HG03571 (cell line): ENCODE results near the gene SLBP.

ENCODE experiments used
- ATAC-seq: cut with Tn5 transposase; IDR thresholded peaks from one replicate; pipeline ENCODE4 v1.9.1; 2021; ENCODE audit not compliant: unreplicated experiment

SLBP gene

GRCh38 chr4:1712216-1713002 is at the start of gene SLBP:
TSS of gene SLBP (minus strand) at chr4:1712319. CDS start at chr4:1712188, 131 bp downstream.
- peak; percentile 60 for ATAC-seq

DNA sequence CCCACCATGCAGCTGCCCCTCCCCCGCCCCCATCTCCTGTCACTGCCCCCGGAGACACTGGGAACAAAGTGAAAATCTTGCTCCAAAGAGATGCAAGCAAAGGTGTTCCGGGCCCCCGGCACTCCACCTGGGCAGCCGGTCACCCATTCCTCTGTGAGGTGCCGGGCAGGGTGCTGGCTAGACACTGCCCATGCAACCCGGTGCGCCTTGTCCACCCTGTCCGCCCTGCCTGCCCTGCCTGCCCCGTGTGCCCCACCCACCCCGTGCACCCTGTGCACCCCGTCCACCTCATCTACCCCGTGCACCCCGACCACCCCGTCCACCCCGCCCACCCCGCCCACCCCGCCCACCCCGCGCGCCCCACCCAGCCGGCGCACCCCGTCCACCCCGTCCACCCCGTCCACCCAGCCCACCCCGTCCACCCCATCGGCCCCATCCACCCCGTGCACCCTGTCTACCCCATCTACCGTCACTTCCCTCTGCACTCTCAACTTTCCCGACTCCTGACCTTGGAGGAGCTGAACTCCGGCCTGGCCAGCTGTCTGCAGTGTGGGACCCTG is 49.1 kb upstream of the SLBP start:
- ATAC-seq: no peak

GRCh38 chr4:1760521-1761071 is 48.5 kb upstream of the SLBP start:
- no peak for ATAC-seq

DNA sequence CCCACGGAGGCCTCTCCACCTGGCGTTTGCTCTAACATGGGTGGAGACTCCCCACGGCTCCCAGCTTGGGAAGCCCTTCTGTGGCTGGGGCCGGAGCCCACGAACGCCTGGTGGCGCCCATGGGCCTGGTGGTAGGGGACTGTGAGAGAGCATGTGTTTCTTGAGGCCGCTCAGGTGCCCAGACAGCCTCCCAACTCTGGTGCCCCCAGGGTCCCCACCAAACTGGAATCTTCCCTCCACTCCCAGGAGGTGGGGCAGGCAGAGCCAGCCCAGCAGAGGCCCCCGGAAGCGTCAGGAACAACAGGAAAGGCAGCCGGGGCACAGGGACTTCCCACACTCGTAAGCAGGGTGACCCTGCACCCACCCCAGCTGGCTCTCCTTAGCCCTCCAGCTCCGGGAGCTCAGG is 47.7 kb upstream of the SLBP start:
- ATAC-seq: no peak

- no peak for ATAC-seq
Observed at GRCh38 chr4:1759170-1759817, 47.2 kb upstream of the SLBP start.

- no peak for ATAC-seq
Observed at GRCh38 chr4:1758306-1759121, 46.4 kb upstream of the SLBP start.

- ATAC-seq: no peak
Observed at GRCh38 chr4:1757836-1758235, 45.7 kb upstream of the SLBP start.

GRCh38 chr4:1756893-1757779 is 45.0 kb upstream of the SLBP start:
- ATAC-seq: no peak

- no peak for ATAC-seq
Observed at GRCh38 chr4:1756079-1756478, 44.0 kb upstream of the SLBP start.

GRCh38 chr4:1755297-1755696 is 43.2 kb upstream of the SLBP start:
- no peak for ATAC-seq

GRCh38 chr4:1754336-1754735 is 42.2 kb upstream of the SLBP start:
- no peak for ATAC-seq

GRCh38 chr4:1753697-1754311 is 41.7 kb upstream of the SLBP start:
- ATAC-seq: no peak

GRCh38 chr4:1753294-1753696 is 41.2 kb upstream of the SLBP start:
- no peak for ATAC-seq

GRCh38 chr4:1752284-1753041 is 40.3 kb upstream of the SLBP start:
- ATAC-seq: no peak

DNA sequence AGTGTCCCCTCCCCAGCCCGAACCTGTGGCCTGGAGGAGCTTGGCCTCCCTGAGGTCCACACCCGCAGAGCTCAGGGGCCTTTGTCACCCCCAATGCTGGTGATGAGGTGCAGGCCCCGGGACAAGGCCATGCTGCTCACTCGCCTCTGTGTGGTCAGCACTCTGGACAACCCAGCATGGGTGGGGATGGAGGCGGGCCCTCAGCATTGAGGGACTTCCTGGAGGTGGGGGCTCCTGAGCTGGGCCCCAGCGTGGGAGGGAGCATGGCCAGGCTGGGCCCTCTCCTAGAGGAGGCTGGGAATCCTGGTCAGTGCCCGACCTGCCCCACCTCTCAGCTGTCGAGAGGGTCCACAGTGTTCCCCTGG is 39.8 kb upstream of the SLBP start:
- no peak for ATAC-seq

GRCh38 chr4:1751155-1751918 is 39.2 kb upstream of the SLBP start:
- no peak for ATAC-seq

DNA sequence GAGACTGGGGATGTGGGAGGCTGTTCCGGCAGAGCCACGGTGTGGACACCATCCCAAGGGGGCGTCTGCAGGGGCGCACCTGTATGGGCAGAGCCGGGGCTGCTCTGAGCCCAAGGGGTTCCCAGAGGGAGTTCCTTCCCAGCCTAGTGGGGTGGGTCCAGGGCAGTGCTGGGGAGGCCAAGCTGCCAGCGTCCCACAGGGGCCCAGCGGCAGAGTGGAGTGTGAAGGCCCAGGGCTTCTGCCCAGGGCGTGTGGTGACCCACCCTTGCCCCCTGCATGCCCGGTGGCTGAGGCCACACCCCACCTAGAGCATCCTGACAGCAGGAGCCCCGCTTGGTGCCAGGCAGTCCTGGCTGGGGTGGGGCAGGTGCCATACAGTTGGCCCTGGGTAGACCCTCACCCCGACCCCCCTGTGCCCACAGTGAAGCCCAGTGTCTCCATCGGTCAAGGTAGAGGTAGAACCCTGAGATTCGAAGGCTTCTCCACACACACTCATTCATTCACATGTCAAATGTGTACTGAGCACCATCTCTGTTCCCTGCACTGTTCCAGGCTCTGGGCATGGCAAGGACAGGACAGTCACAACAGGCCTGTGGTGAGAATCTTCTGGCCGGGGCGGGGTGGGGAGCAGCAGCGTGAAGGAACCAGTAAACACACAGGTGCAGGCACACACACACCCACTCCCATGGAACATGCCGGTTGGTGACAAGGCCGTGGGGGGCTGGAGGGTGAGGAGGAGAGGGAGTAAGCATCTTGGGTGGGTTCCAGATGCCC is 38.4 kb upstream of the SLBP start:
- no peak for ATAC-seq

- ATAC-seq: no peak
Observed at GRCh38 chr4:1749826-1750225, 37.7 kb upstream of the SLBP start.
